Thyroid gland (tissue), 4 donors: ENCODE measurements around the gene LHPP. TPM values are rescaled to one million over a fixed set of nuclear protein-coding genes. Genes with fewer than 3 reads are reported as not detected.

Experiments
- DNase-seq, 2 donors: peaks; one replicate each; pipeline ENCODE4 v3.0.0-alpha.2; 2019
- H3K27ac ChIP-seq, 3 donors: fragments of 200-600 bp; sonication (generic); 1 replicate in 2 of 3; 2 replicates in 1 of 3; pipeline ENCODE4 v1.5.1; 2016 to 2019; ENCODE audit warnings: mild to moderate bottlenecking in 1 of 3, moderate library complexity in 1 of 3
- H3K27me3 ChIP-seq: fragments of 200-600 bp; sonication (generic); one replicate; pipeline ENCODE4 v1.5.1; 2019
- H3K36me3 ChIP-seq, 2 donors: fragments of 200-600 bp; sonication (generic); one replicate each; pipeline ENCODE4 v1.5.1; 2016 to 2019
- H3K4me1 ChIP-seq, 2 donors: fragments of 200-600 bp; sonication (generic); one replicate each; pipeline ENCODE4 v1.5.1; 2017 to 2019
- H3K4me3 ChIP-seq, 3 donors: fragments of 200-600 bp; sonication (generic); replicated peaks in 1 of 3; 1 replicate in 2 of 3; 2 replicates in 1 of 3; pipeline ENCODE4 v1.5.1; 2016; ENCODE audit warnings: mild to moderate bottlenecking in 1 of 3
- H3K9me3 ChIP-seq: fragments of 200-600 bp; sonication (generic); one replicate; pipeline ENCODE4 v1.5.1; 2017
- POLR2A ChIP-seq, 2 donors: fragments of 450-650 bp; IDR thresholded peaks; one replicate each; pipeline ENCODE4 v1.6.1; 2017; ENCODE audit warnings: antibody characterized with exemption in 2 of 2, mild to moderate bottlenecking in 2 of 2, moderate library complexity in 1 of 2
- WGBS, 2 donors: methylation state at CpG; one replicate each; pipeline ENCODE4 v1.1.5; 2017; 5-methylcytosine and 5-hydroxymethylcytosine counted together
- intact Hi-C: fragments of 100-400 bp; cut with DNase I; formaldehyde crosslinking; loops from one replicate; pipeline ENCODE4 v1.15.1; 2023
- total RNA-seq, 4 donors: library from RNA; depleted of rRNA; stranded (reverse); fragments of >200 nt; gene quantifications; one replicate each; pipeline ENCODE4 v1.2.3, GENCODE V29; 2016
- TF ChIP-seq, protein P1 (sequence below), 6 experiments: fragments of 200-600 bp in 3 of 6; fragments of 450-650 bp in 3 of 6; sonication (generic) in 3 of 6; IDR thresholded peaks; one replicate each; pipeline ENCODE4 v1.5.1; 2016 to 2019; ENCODE audit warnings: antibody characterized with exemption in 6 of 6, mild to moderate bottlenecking in 2 of 6, inconsistent platforms in 1 of 6, moderate library complexity in 1 of 6

The LHPP gene
- total RNA-seq, 4 donors from 2014 or later: 8.3 to 69.9 (median 48.3) TPM

DNA sequence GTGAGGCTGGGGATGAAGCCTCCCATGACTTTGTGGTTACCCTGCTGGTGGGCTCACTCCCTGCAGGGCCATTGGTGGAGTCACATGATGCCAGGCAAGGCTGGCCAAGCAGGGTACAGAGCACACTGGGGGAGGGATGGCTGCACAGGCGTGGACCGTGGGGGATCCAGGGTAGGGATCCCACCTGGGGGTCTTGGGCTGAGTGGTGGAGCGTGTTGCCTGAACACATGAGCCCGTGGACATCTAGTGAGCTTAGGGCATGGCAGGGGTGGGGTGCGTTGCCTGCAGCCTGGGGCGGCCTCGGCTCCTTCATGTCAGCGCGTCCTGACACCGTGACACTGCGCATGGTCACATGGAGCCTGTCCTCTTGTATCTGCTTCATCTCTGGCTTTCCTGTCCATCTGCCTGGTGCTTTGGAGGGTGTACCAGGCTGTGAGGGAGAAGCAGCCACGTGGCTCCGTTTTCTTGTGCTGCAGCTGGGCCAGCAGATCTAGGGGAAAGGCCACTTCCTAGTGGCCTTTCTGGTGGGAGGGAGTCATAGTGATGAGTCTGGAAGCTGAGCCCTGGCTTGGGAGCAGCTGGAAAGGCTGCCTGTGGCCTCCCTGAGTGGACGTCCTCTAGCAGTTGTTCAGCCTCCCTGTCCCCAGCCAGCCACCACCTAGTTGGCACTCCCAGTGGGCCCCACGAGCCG is 96.2 kb downstream of the LHPP start:
- no peak overlapping the region for H3K4me3 ChIP-seq
- H3K36me3 ChIP-seq: no peaks in the 10 kb centered on the region
- H3K9me3 ChIP-seq: no peaks in the 10 kb centered on the region
- peaks cover 0 to 13% of the 10 kb centered on the region in 2 donors for H3K4me1 ChIP-seq
- DNase-seq: no peak
- WGBS, 2 donors: 91 to 97% methylated on average over 9 to 14 of the region's 16 CpGs
- TF ChIP-seq POLR2A (IDR thresholded peaks at IDR 0.05): no peak
- TF ChIP-seq, protein P1, sequence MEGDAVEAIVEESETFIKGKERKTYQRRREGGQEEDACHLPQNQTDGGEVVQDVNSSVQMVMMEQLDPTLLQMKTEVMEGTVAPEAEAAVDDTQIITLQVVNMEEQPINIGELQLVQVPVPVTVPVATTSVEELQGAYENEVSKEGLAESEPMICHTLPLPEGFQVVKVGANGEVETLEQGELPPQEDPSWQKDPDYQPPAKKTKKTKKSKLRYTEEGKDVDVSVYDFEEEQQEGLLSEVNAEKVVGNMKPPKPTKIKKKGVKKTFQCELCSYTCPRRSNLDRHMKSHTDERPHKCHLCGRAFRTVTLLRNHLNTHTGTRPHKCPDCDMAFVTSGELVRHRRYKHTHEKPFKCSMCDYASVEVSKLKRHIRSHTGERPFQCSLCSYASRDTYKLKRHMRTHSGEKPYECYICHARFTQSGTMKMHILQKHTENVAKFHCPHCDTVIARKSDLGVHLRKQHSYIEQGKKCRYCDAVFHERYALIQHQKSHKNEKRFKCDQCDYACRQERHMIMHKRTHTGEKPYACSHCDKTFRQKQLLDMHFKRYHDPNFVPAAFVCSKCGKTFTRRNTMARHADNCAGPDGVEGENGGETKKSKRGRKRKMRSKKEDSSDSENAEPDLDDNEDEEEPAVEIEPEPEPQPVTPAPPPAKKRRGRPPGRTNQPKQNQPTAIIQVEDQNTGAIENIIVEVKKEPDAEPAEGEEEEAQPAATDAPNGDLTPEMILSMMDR (IDR thresholded peaks at IDR 0.05): no peak
- intact Hi-C loops: no loop called here
- no peaks in the 10 kb centered on the region for H3K27me3 ChIP-seq
- no peak overlapping the region for H3K27ac ChIP-seq

DNA sequence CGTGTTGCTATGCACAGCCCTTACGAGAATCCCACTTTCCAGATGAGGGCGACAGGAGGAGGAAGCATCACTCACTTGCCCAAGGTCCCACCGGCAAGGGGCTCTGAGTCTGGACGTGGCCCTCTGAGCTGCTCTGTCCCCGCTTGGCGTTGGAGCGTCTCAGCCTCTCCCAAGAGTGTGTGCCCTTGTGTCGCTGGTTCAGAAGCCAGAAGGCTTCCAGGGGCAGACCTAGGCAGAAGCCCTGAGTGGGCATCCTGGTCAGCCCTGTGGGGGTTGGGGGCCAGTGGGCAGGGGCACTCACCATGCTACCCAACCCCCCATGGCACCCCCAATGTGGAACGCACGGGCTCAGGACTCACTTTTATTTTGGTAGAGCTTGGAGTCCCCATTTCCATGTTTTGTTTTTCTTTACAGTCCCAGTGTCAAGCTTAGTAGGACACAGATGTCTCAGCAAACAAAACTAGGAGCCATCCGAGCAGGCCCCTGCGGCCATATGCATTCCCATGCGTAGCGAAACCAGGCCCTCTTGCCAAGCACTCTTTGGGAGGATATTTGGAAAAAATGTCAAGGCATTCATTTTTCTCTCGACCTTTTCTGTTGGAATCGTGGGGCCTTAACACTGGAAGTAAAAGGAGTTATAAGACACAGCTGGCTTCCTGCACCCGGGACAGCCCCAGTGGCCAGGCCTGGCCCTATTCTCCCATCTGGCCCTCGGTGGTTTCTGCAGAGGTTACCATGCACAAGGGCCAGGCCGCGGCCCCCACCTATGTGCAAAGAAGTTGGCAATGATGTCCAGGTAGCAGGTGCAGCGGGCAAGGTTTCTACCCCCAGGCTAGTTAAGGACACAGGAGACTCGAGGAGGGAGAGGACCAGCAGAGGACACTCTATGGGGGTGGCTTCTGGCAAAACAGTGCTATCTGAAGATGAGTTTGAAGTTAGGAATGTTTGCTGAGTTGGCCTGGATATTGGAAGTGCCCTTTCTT is 97.0 kb downstream of the LHPP start:
- no peak for DNase-seq
- intact Hi-C loops: no loop called here

GRCh38 chr10:124559372-124560132 is 97.9 kb downstream of the LHPP start:
- H3K36me3 ChIP-seq: no peaks in the 10 kb centered on the region
- peak overlapping the region in 1 of 3 donors; percentile 32 for H3K27ac ChIP-seq
- no peak for DNase-seq
- no peaks in the 10 kb centered on the region for H3K27me3 ChIP-seq
- intact Hi-C loops: no loop called here
- TF ChIP-seq POLR2A (IDR thresholded peaks at IDR 0.05): no peak
- H3K4me1 ChIP-seq: peaks cover 0 to 13% of the 10 kb centered on the region in 2 donors
- H3K9me3 ChIP-seq: no peaks in the 10 kb centered on the region
- 90 to 93% methylated on average over 11 of the region's 11 CpGs for WGBS, 2 donors
- no peak overlapping the region for H3K4me3 ChIP-seq

More for the DNA sequence above, 97.0 kb downstream of the LHPP start:
- H3K27me3 ChIP-seq: no peaks in the 10 kb centered on the region
- WGBS, 2 donors: 89 to 98% methylated on average over 13 to 21 of the region's 23 CpGs
- peaks cover 0 to 13% of the 10 kb centered on the region in 2 donors for H3K4me1 ChIP-seq
- H3K9me3 ChIP-seq: no peaks in the 10 kb centered on the region
- no peak for TF ChIP-seq POLR2A (IDR thresholded peaks at IDR 0.05)
- TF ChIP-seq, protein P1 (IDR thresholded peaks at IDR 0.05): no peak
- no peaks in the 10 kb centered on the region for H3K36me3 ChIP-seq
- peak overlapping the region in 1 of 3 donors; percentile 32 for H3K27ac ChIP-seq
- H3K4me3 ChIP-seq: no peak overlapping the region

DNA sequence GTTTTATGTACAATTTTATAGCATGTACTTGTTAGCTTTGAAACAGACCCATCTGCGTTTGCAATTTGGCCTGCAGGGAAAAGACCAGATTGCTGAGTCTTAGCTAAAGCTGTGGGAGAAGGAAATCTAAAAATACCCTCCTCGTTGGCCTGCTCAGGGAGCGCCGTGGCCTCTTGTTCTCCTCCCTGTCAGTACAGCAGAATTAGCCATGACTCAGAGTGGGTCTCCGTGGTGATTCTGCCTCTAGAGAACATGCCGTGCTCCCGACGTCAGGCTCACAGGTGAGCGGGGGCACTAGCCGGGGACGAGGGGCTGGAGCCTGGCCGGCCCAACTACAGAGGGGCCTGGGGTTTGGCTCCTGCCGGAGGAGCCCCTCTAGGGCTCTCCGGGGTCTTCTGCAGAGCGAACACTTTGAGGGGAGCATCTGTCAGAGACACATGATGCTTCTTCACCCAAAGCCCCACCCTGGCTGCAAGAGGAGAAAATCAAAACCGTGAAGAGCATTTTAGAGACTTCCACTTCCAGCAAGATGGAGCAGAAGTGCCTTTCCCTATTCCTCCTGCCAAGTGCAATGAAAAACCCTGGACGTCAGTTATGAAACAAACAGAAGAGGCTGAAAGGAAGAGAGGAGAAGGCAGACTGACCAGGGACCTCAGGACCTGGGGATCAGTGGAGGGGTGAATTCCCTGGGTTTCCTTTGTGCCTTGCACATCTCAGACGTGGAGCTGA is 98.9 kb downstream of the LHPP start:
- Histone ChIP-seq H3K4me3 (no peak overlapping the region), H3K4me1 (peaks cover 6 to 20% of the 10 kb centered on the region in 2 donors), H3K27ac (peak overlapping the region in 1 of 3 donors; percentile 24), H3K36me3 (no peaks in the 10 kb centered on the region), H3K27me3 (no peaks in the 10 kb centered on the region), H3K9me3 (no peaks in the 10 kb centered on the region)
- no peak for DNase-seq
- 65 to 77% methylated on average over 18 of the region's 18 CpGs for WGBS, 2 donors
- TF ChIP-seq POLR2A (IDR thresholded peaks at IDR 0.05): no peak
- TF ChIP-seq, protein P1 (IDR thresholded peaks at IDR 0.05): no peak
- intact Hi-C loops: no loop called here
